GM12801 (cell line): ENCODE data around the gene PON2.

Experiments
- CTCF ChIP-seq: IDR thresholded peaks from one replicate; pipeline ENCODE4 v1.5.1; 2011; ENCODE audit warnings: control low read depth; ENCODE audit not compliant: insufficient read length; ENCODE audit errors: extremely low read depth

Gene PON2

GRCh38 chr7:95375591-95376257 lies 59.1 kb downstream of the PON2 start:
- TF ChIP-seq CTCF: no peak

GRCh38 chr7:95373323-95373722 lies 61.5 kb downstream of the PON2 start:
- no peak for TF ChIP-seq CTCF

GRCh38 chr7:95368235-95368634 lies 66.6 kb downstream of the PON2 start:
- TF ChIP-seq CTCF: no peak

DNA sequence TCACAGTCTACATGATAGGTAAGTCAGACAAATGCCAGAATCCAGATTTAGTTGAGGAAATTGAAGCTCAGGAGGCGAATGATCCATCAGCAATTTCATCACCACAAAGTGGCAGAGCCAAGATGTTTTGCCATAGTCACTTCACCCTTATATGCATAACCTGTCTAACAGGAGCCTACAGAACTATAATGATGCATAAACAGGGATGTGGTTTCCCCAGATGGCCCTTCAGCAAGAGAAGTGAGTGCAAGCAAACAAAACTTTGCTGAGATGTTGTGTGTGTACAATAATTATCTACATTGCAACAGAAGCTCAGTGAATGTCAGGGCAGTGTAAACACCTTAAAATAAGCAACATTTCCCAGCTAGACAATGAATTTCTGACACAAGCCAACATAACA lies 67.2 kb downstream of the PON2 start:
- TF ChIP-seq CTCF: no peak

- TF ChIP-seq CTCF: no peak
Observed at GRCh38 chr7:95365151-95365550, 69.7 kb downstream of the PON2 start.

GRCh38 chr7:95357623-95358022 lies 77.2 kb downstream of the PON2 start:
- TF ChIP-seq CTCF: no peak
